ENCODE data around the gene FOXO1. TPM values are rescaled to one million over a fixed set of nuclear protein-coding genes. Genes with fewer than 3 reads are reported as not detected.
A peak's percentile ranks its signal among the peaks of the same experiment; 100 is the strongest.
"Not testable (repeated sequence)": the region's sequence is repeated elsewhere in the genome, so short reads cannot be mapped to it uniquely, and the experiment has no call there.

The FOXO1 gene
- total RNA-seq, 4 donors from 2014 or later, result 65.7 to 111 (median 87.5) TPM

- ATAC-seq (ENCODE audit: low FRiP score), result peak; percentile 33
- DNase-seq (ENCODE audit: low spot score), result no peak
- TF ChIP-seq CTCF (IDR thresholded peaks at IDR 0.05), result no peak
These were observed 636 bp upstream of the FOXO1 start for GRCh38 chr13:40666933-40667621.

- DNase-seq (ENCODE audit: low spot score) (no peak), ATAC-seq (ENCODE audit: low FRiP score) (peak; percentile 17)
- TF ChIP-seq CTCF (IDR thresholded peaks at IDR 0.05), result no peak
These were observed 1.1 kb downstream of the FOXO1 start for GRCh38 chr13:40665126-40666044.

GRCh38 chr13:40664350-40665125 is 1.9 kb downstream of the FOXO1 start:
- no peak for DNase-seq (ENCODE audit: low spot score)
- peak; percentile 11 for ATAC-seq (ENCODE audit: low FRiP score)
- TF ChIP-seq CTCF (IDR thresholded peaks at IDR 0.05), result no peak

- DNase-seq (ENCODE audit: low spot score); ATAC-seq (ENCODE audit: low FRiP score): not testable (repeated sequence)
These were observed 2.4 kb downstream of the FOXO1 start for GRCh38 chr13:40664100-40664349.

GRCh38 chr13:40662866-40663265 is 3.6 kb downstream of the FOXO1 start:
- TF ChIP-seq CTCF (IDR thresholded peaks at IDR 0.05), result no peak
- ATAC-seq (ENCODE audit: low FRiP score) (no peak), DNase-seq (ENCODE audit: low spot score) (no peak)

GRCh38 chr13:40661875-40662665 is 4.4 kb downstream of the FOXO1 start:
- DNase-seq (ENCODE audit: low spot score) (no peak), ATAC-seq (ENCODE audit: low FRiP score) (no peak)
- TF ChIP-seq CTCF (IDR thresholded peaks at IDR 0.05), result no peak

- DNase-seq (ENCODE audit: low spot score) (no peak), ATAC-seq (ENCODE audit: low FRiP score) (no peak)
- TF ChIP-seq CTCF (IDR thresholded peaks at IDR 0.05), result no peak
These were observed 5.7 kb downstream of the FOXO1 start for GRCh38 chr13:40660692-40661091.

Data from omental fat pad (tissue), 4 donors.